GM23338 (cell line): Measurements from ENCODE around the gene GNG7. TPM values are rescaled to one million over a fixed set of nuclear protein-coding genes. Genes with fewer than 3 reads are reported as not detected.

Experiments
- ATAC-seq: fragments of 200-7000 bp; cut with Tn5 transposase; 3 replicates; pipeline ENCODE4 v1.9.1; 2020
- DNase-seq: peaks from one replicate; pipeline ENCODE4 v3.0.0-alpha.2; 2015; ENCODE audit warnings: low spot score
- H2AFZ ChIP-seq: fragments of 200-600 bp; sonication (generic); 2 replicates; pipeline ENCODE4 v1.8.0; 2016; ENCODE audit warnings: antibody characterized with exemption, mild to moderate bottlenecking, moderate library complexity
- H3F3A ChIP-seq: fragments of 200-600 bp; sonication (generic); replicated peaks from 2 replicates; pipeline ENCODE4 v1.8.0; 2017; ENCODE audit warnings: antibody characterized with exemption, mixed run types, low read depth
- H3K27ac ChIP-seq: fragments of 200-600 bp; sonication (generic); 2 replicates; pipeline ENCODE4 v1.6.1; 2016; ENCODE audit warnings: low read depth
- H3K27me3 ChIP-seq: fragments of 200-600 bp; sonication (generic); 2 replicates; pipeline ENCODE4 v1.8.0; 2016; ENCODE audit warnings: mild to moderate bottlenecking, mixed run types, moderate library complexity; ENCODE audit not compliant: insufficient read depth
- H3K36me3 ChIP-seq: fragments of 200-600 bp; sonication (generic); 2 replicates; pipeline ENCODE4 v1.8.0; 2016; ENCODE audit warnings: mild to moderate bottlenecking; ENCODE audit not compliant: insufficient read depth
- H3K4me1 ChIP-seq: fragments of 200-600 bp; sonication (generic); 2 replicates; pipeline ENCODE4 v1.8.0; 2016; ENCODE audit warnings: mild to moderate bottlenecking, moderate library complexity; ENCODE audit not compliant: insufficient read depth
- H3K4me2 ChIP-seq: fragments of 200-600 bp; sonication (generic); 2 replicates; pipeline ENCODE4 v1.7.1; 2017; ENCODE audit warnings: mixed run types
- H3K4me3 ChIP-seq: fragments of 200-600 bp; sonication (generic); 2 replicates; pipeline ENCODE4 v1.6.1; 2016; ENCODE audit warnings: mixed run types
- H3K79me2 ChIP-seq: fragments of 200-600 bp; sonication (generic); replicated peaks from 2 replicates; pipeline ENCODE4 v1.8.0; 2017; ENCODE audit warnings: mild to moderate bottlenecking; ENCODE audit not compliant: insufficient read depth
- H3K9me2 ChIP-seq: fragments of 200-600 bp; sonication (generic); 2 replicates; pipeline ENCODE4 v1.8.0; 2017; ENCODE audit not compliant: insufficient read depth
- H4K20me1 ChIP-seq: fragments of 200-600 bp; sonication (generic); replicated peaks from 2 replicates; pipeline ENCODE4 v1.8.0; 2017; ENCODE audit warnings: mild to moderate bottlenecking; ENCODE audit not compliant: insufficient read depth
- H3K27ac Mint-ChIP-seq: 2 replicates; pipeline ENCODE4 v1.8.0; 2020; ENCODE audit warnings: inconsistent platforms, mild to moderate bottlenecking, moderate library complexity, mixed read lengths
- H3K27me3 Mint-ChIP-seq: 3 replicates; pipeline ENCODE4 v1.8.0; 2022; ENCODE audit warnings: low read depth, mild to moderate bottlenecking, moderate library complexity, mixed read lengths, inconsistent platforms; ENCODE audit not compliant: insufficient read depth, poor library complexity
- H3K36me3 Mint-ChIP-seq: 3 replicates; pipeline ENCODE4 v1.8.0; 2021; ENCODE audit warnings: low read depth, mild to moderate bottlenecking, inconsistent platforms, moderate library complexity, mixed read lengths
- H3K4me1 Mint-ChIP-seq: 3 replicates; pipeline ENCODE4 v1.8.0; 2020; ENCODE audit warnings: mild to moderate bottlenecking, inconsistent platforms, mixed read lengths
- H3K4me3 Mint-ChIP-seq: 3 replicates; pipeline ENCODE4 v1.8.0; 2021; ENCODE audit warnings: moderate library complexity, mild to moderate bottlenecking, inconsistent platforms, mixed read lengths
- H3K9me3 Mint-ChIP-seq: 3 replicates; pipeline ENCODE4 v1.8.0; 2020; ENCODE audit warnings: moderate library complexity, mild to moderate bottlenecking, inconsistent platforms, mixed read lengths
- CREB1 ChIP-seq: fragments of 250-450 bp; sonication (Bioruptor Pico); IDR thresholded peaks from 2 replicates; pipeline ENCODE4 v1.5.0; 2020; ENCODE audit warnings: low read depth, mild to moderate bottlenecking, moderate library complexity
- EZH2 ChIP-seq: fragments of 200-600 bp; sonication (generic); IDR thresholded peaks from one replicate; pipeline ENCODE4 v1.8.0; 2017; ENCODE audit warnings: antibody characterized with exemption, mild to moderate bottlenecking, low read depth; ENCODE audit not compliant: unreplicated experiment
- EZH2phosphoT487 ChIP-seq: fragments of 200-600 bp; sonication (generic); IDR thresholded peaks from one replicate; pipeline ENCODE4 v1.8.1; 2018; ENCODE audit warnings: antibody characterized with exemption; ENCODE audit not compliant: unreplicated experiment
- JUNB ChIP-seq: IDR thresholded peaks from one replicate; pipeline ENCODE4 v1.6.1; 2016; ENCODE audit warnings: antibody characterized with exemption; ENCODE audit not compliant: unreplicated experiment
- NANOG ChIP-seq: IDR thresholded peaks from 2 replicates; pipeline ENCODE4 v1.6.1; 2016; ENCODE audit warnings: antibody characterized with exemption, borderline replicate concordance
- POLR2AphosphoS5 ChIP-seq: IDR thresholded peaks from 2 replicates; pipeline ENCODE4 v1.6.1; 2016; ENCODE audit warnings: antibody characterized with exemption, low read depth
- STAT1 ChIP-seq: IDR thresholded peaks from one replicate; pipeline ENCODE4 v1.6.1; 2016; ENCODE audit warnings: antibody characterized with exemption; ENCODE audit not compliant: unreplicated experiment
- ZNF114 ChIP-seq: fragments of 250-450 bp; sonication (Bioruptor Pico); IDR thresholded peaks from 2 replicates; pipeline ENCODE4 v1.5.0; 2020; ENCODE audit warnings: mild to moderate bottlenecking, moderate library complexity
- ZNF331 ChIP-seq: fragments of 250-450 bp; sonication (Bioruptor Pico); IDR thresholded peaks from 2 replicates; pipeline ENCODE4 v1.5.0; 2020; ENCODE audit warnings: low read depth, mild to moderate bottlenecking, moderate library complexity
- ZNF462 ChIP-seq: fragments of 250-450 bp; sonication (Bioruptor Pico); IDR thresholded peaks from 2 replicates; pipeline ENCODE4 v1.5.0; 2020; ENCODE audit warnings: mild to moderate bottlenecking, moderate library complexity
- polyA plus RNA-seq: library from polyadenylated mRNA; unstranded; fragments of >200 nt; fragmentation: Nextera tagmentation; extraction: Ambion mirVana; gene quantifications from 2 replicates; pipeline ENCODE4 v1.2.1, GENCODE V29; 2016
- total RNA-seq: library from RNA; depleted of rRNA; stranded (reverse); fragments of >200 nt; shearing (Covaris generic); gene quantifications from 2 replicates; pipeline ENCODE4 v1.2.3, GENCODE V29; 2014
- TF ChIP-seq, protein P1 (sequence below): IDR thresholded peaks from one replicate; pipeline ENCODE4 v1.6.1; 2018; ENCODE audit warnings: antibody characterized with exemption; ENCODE audit not compliant: unreplicated experiment
- TF ChIP-seq, protein P2 (sequence below): IDR thresholded peaks from 2 replicates; pipeline ENCODE4 v1.6.1; 2016; ENCODE audit warnings: antibody characterized with exemption
- TF ChIP-seq, protein P3 (sequence below), 2 experiments: fragments of 200-600 bp in 1 of 2; sonication (generic) in 1 of 2; conservative IDR thresholded peaks; 2 replicates each; pipeline versions ENCODE4 v1.5.1 to v1.6.1; 2016 to 2017; ENCODE audit warnings: antibody characterized with exemption in 2 of 2, low read depth in 2 of 2, mild to moderate bottlenecking in 2 of 2, moderate library complexity in 1 of 2

GNG7 gene
- total and polyA plus RNA-seq, 2 experiments from 2014 or later: 5.1 to 5.4 TPM

DNA sequence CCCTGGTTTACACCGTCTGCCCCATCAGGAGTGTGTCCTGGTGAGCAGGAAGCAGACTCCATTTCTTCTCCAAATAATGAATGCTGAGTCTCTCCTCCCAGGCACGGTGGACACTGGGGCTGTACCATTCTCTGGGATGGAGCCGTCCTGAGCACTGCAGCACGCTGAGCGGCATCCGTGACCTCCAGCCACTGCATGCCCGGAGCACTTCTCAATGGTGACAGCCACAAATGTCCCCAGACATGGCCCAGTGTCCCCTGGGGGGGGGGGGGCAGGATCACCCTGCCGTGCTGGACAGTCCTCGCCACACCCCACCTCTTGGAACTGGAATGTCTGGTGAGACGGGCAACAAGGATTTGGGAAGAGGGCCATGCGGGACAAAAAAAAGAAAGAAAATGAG lies 37.4 kb downstream of the GNG7 start:
- Histone ChIP-seq H3K27me3 (no peaks in the 10 kb centered on the region), H3K4me3 (no peak overlapping the region), H3K4me1 (no peaks in the 10 kb centered on the region), H4K20me1 (no peaks in the 10 kb centered on the region; the same call in 1 of the 2 replicates), H3K36me3 (no peaks in the 10 kb centered on the region), H3F3A (no peaks in the 10 kb centered on the region), H3K4me2 (no peak overlapping the region), H3K9me2 (no peaks in the 10 kb centered on the region), H2AFZ (no peak overlapping the region), H3K79me2 (no peaks in the 10 kb centered on the region), H3K27ac (no peak overlapping the region)
- H3K36me3 Mint-ChIP-seq: peaks cover 10% of the 10 kb centered on the region; the same call in 2 of the 3 replicates
- H3K4me3 Mint-ChIP-seq: no peak overlapping the region
- TF ChIP-seq CREB1 (CRISPR knock-in tag): no peak
- no peak for TF ChIP-seq ZNF114
- TF ChIP-seq EZH2: no peak
- TF ChIP-seq, protein P1, sequence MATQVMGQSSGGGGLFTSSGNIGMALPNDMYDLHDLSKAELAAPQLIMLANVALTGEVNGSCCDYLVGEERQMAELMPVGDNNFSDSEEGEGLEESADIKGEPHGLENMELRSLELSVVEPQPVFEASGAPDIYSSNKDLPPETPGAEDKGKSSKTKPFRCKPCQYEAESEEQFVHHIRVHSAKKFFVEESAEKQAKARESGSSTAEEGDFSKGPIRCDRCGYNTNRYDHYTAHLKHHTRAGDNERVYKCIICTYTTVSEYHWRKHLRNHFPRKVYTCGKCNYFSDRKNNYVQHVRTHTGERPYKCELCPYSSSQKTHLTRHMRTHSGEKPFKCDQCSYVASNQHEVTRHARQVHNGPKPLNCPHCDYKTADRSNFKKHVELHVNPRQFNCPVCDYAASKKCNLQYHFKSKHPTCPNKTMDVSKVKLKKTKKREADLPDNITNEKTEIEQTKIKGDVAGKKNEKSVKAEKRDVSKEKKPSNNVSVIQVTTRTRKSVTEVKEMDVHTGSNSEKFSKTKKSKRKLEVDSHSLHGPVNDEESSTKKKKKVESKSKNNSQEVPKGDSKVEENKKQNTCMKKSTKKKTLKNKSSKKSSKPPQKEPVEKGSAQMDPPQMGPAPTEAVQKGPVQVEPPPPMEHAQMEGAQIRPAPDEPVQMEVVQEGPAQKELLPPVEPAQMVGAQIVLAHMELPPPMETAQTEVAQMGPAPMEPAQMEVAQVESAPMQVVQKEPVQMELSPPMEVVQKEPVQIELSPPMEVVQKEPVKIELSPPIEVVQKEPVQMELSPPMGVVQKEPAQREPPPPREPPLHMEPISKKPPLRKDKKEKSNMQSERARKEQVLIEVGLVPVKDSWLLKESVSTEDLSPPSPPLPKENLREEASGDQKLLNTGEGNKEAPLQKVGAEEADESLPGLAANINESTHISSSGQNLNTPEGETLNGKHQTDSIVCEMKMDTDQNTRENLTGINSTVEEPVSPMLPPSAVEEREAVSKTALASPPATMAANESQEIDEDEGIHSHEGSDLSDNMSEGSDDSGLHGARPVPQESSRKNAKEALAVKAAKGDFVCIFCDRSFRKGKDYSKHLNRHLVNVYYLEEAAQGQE: no peak
- no peak for TF ChIP-seq ZNF331 (CRISPR knock-in tag)
- TF ChIP-seq, protein P2, sequence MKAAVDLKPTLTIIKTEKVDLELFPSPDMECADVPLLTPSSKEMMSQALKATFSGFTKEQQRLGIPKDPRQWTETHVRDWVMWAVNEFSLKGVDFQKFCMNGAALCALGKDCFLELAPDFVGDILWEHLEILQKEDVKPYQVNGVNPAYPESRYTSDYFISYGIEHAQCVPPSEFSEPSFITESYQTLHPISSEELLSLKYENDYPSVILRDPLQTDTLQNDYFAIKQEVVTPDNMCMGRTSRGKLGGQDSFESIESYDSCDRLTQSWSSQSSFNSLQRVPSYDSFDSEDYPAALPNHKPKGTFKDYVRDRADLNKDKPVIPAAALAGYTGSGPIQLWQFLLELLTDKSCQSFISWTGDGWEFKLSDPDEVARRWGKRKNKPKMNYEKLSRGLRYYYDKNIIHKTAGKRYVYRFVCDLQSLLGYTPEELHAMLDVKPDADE: no peak
- TF ChIP-seq EZH2phosphoT487: no peak
- TF ChIP-seq JUNB: no peak
- TF ChIP-seq, protein P3, sequence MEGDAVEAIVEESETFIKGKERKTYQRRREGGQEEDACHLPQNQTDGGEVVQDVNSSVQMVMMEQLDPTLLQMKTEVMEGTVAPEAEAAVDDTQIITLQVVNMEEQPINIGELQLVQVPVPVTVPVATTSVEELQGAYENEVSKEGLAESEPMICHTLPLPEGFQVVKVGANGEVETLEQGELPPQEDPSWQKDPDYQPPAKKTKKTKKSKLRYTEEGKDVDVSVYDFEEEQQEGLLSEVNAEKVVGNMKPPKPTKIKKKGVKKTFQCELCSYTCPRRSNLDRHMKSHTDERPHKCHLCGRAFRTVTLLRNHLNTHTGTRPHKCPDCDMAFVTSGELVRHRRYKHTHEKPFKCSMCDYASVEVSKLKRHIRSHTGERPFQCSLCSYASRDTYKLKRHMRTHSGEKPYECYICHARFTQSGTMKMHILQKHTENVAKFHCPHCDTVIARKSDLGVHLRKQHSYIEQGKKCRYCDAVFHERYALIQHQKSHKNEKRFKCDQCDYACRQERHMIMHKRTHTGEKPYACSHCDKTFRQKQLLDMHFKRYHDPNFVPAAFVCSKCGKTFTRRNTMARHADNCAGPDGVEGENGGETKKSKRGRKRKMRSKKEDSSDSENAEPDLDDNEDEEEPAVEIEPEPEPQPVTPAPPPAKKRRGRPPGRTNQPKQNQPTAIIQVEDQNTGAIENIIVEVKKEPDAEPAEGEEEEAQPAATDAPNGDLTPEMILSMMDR (conservative IDR thresholded peaks at IDR 0.05; ENCODE audit: low read depth in 2 of 2): no peak
- TF ChIP-seq POLR2AphosphoS5: no peak
- TF ChIP-seq ZNF462 (CRISPR knock-in tag): no peak
- TF ChIP-seq STAT1: no peak
- TF ChIP-seq NANOG: no peak
- H3K9me3 Mint-ChIP-seq: peaks cover 29% of the 10 kb centered on the region
- DNase-seq (no peak), ATAC-seq (no peak)
- H3K27ac Mint-ChIP-seq: no peak overlapping the region
- H3K27me3 Mint-ChIP-seq: peaks cover 9% of the 10 kb centered on the region
- H3K4me1 Mint-ChIP-seq: peaks cover 4% of the 10 kb centered on the region; the same call in 2 of the 3 replicates
